Chondrocyte (in vitro differentiated cells): ENCODE measurements around the gene AKAP12. TPM values are rescaled to one million over a fixed set of nuclear protein-coding genes. Genes with fewer than 3 reads are reported as not detected.

Experiments used
- DNase-seq: peaks from one replicate; pipeline ENCODE4 v3.0.0; 2021; ENCODE audit warnings: mixed read lengths, low spot score
- H3K27ac Mint-ChIP-seq: one replicate; pipeline ENCODE4 v1.8.0; 2021; ENCODE audit warnings: mild to moderate bottlenecking, moderate library complexity, mixed read lengths; ENCODE audit not compliant: unreplicated experiment
- H3K27me3 Mint-ChIP-seq: 2 replicates; pipeline ENCODE4 v1.8.0; 2021; ENCODE audit warnings: low read depth, mixed read lengths
- H3K36me3 Mint-ChIP-seq: 2 replicates; pipeline ENCODE4 v1.8.0; 2021; ENCODE audit warnings: low read depth, mixed read lengths
- H3K4me1 Mint-ChIP-seq: 2 replicates; pipeline ENCODE4 v1.8.0; 2021; ENCODE audit warnings: low read depth, mild to moderate bottlenecking, mixed read lengths
- H3K4me3 Mint-ChIP-seq: one replicate; pipeline ENCODE4 v1.8.0; 2021; ENCODE audit warnings: mild to moderate bottlenecking, moderate library complexity, mixed read lengths; ENCODE audit not compliant: unreplicated experiment
- H3K9me3 Mint-ChIP-seq: 2 replicates; pipeline ENCODE4 v1.8.0; 2021; ENCODE audit warnings: low read depth, mixed read lengths
- total RNA-seq: library from RNA; stranded (reverse); gene quantifications from 3 replicates; pipeline ENCODE4 v1.2.1, GENCODE V29; 2021
- TF ChIP-seq, protein P1 (sequence below): fragments of 200-600 bp; sonication (generic); IDR thresholded peaks from 2 replicates; pipeline ENCODE4 v1.5.0; 2021; ENCODE audit warnings: antibody characterized with exemption, mild to moderate bottlenecking, moderate library complexity

AKAP12 gene
- total RNA-seq, 1 donor from 2014 or later: 176 TPM

GRCh38 chr6:151374036-151374683, 134.4 kb downstream of the AKAP12 start:
- no peak for DNase-seq
- H3K27me3 Mint-ChIP-seq: no peaks in the 10 kb centered on the region
- peaks cover 3% of the 10 kb centered on the region for H3K9me3 Mint-ChIP-seq
- TF ChIP-seq, protein P1, sequence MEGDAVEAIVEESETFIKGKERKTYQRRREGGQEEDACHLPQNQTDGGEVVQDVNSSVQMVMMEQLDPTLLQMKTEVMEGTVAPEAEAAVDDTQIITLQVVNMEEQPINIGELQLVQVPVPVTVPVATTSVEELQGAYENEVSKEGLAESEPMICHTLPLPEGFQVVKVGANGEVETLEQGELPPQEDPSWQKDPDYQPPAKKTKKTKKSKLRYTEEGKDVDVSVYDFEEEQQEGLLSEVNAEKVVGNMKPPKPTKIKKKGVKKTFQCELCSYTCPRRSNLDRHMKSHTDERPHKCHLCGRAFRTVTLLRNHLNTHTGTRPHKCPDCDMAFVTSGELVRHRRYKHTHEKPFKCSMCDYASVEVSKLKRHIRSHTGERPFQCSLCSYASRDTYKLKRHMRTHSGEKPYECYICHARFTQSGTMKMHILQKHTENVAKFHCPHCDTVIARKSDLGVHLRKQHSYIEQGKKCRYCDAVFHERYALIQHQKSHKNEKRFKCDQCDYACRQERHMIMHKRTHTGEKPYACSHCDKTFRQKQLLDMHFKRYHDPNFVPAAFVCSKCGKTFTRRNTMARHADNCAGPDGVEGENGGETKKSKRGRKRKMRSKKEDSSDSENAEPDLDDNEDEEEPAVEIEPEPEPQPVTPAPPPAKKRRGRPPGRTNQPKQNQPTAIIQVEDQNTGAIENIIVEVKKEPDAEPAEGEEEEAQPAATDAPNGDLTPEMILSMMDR: no peak
- peak overlapping the region; percentile 37 for H3K4me3 Mint-ChIP-seq
- peaks cover 47% of the 10 kb centered on the region for H3K4me1 Mint-ChIP-seq
- H3K27ac Mint-ChIP-seq: peak overlapping the region; percentile 72
- peaks cover 8% of the 10 kb centered on the region for H3K36me3 Mint-ChIP-seq

DNA sequence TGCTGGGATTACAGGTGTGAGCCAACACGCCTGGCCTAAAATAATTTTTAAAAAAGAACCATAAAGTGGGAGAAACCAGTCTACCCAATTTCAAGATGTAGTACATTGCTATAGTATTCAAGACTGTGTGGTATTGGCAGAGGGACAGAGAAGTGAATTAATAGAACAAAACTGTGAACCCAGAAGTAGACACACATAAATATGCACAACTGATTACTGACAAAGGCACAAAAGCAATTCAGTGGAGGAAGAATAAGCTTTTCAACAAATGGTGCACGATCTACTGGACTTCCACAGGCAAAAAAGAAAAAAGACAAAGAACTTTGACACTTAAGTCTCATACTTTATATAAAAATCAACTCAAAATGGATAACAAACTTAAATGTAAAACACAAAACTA, 136.1 kb downstream of the AKAP12 start:
- Mint-ChIP-seq H3K4me3 (no peak overlapping the region), H3K4me1 (peaks cover 57% of the 10 kb centered on the region), H3K9me3 (peaks cover 3% of the 10 kb centered on the region), H3K36me3 (peaks cover 8% of the 10 kb centered on the region), H3K27ac (no peak overlapping the region), H3K27me3 (no peaks in the 10 kb centered on the region)
- no peak for DNase-seq
- TF ChIP-seq, protein P1: no peak

DNA sequence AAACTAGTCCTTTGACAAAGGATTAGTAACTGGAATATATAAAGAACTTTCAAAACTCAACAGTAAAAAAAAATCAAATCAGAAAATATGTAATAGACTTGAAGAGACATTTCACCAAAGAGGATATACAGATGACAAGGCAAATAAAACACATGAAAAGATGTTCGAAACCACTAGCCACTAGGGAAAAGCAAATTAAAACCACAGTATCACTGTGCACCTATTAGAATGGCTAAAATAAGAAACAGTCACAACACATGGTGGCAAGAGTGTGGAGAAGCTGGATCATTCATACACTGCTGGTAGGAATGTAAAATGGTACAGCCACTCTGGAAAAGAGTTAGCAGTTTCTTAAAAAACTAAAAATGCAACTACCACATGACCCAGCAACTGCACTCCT, 136.7 kb downstream of the AKAP12 start:
- no peaks in the 10 kb centered on the region for H3K27me3 Mint-ChIP-seq
- no peak for DNase-seq
- H3K27ac Mint-ChIP-seq: peak overlapping the region; percentile 74
- peaks cover 4% of the 10 kb centered on the region for H3K36me3 Mint-ChIP-seq
- H3K4me1 Mint-ChIP-seq: peaks cover 59% of the 10 kb centered on the region
- peaks cover 3% of the 10 kb centered on the region for H3K9me3 Mint-ChIP-seq
- TF ChIP-seq, protein P1: peak; percentile 31
- H3K4me3 Mint-ChIP-seq: no peak overlapping the region

DNA sequence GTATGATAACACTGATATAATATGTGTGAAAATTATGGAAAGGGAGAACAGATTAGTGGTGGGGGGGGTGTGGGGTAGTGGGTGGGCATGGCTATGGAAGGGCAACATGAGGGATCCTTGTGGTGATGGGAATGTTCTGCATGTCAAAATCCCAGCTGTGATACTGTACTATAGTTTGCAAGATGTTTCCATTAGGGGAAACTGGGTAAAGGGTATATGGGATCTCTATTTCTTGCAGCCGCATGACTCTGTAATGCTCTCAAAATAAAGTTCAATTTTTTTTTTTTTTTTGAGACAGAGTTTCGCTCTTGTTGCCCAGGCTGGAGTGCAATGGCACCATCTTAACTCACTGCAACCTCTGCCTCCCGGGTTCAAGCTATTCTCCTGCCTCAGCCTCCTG, 137.3 kb downstream of the AKAP12 start:
- H3K27me3 Mint-ChIP-seq: no peaks in the 10 kb centered on the region
- TF ChIP-seq, protein P1: no peak
- H3K4me1 Mint-ChIP-seq: peaks cover 57% of the 10 kb centered on the region
- H3K27ac Mint-ChIP-seq: no peak overlapping the region
- DNase-seq: no peak
- peaks cover 4% of the 10 kb centered on the region for H3K36me3 Mint-ChIP-seq
- H3K9me3 Mint-ChIP-seq: peaks cover 3% of the 10 kb centered on the region
- no peak overlapping the region for H3K4me3 Mint-ChIP-seq

DNA sequence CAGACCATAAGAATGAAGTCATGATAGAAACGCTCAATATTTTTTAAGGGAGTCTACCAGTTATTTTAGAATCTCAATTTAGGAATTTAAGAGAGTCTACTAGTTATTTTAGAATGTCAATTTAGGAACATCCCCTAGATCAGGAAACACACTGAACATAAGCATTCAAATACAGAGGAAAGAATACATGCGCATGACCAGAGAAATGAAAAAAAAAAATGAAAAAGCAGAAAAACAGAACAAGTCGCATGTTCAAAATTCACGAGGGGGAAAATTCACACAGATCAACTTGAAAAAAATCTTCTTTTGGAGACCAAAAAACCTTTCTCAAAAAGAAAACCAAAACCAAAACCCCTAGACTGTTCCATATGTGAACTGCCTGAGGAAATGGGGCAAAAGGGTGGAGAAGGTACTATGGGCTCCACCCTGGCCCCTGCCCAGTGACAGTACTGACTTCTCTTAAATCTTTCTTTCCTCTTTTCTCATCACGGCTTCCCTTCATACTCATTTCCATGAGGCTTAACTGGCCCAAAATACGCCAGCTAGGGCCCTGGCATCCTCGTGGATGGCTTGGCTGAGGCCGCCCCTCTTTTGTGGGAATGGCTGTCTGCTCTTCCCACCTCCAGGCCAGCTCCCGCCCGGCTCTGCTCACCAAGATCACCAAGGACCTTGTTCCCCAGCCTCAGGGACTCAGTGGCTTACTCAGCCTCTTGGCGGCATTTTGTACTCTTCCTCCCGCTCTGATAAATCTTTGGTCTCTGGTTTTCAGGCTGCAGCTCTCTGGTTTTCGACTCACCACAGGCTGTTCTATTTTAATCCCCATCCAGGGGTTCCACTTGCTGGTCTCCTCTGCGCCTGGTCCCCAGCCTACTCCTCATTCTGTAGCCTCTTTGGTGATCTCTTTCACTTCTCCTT, 140.4 kb downstream of the AKAP12 start:
- TF ChIP-seq, protein P1: no peak
- Mint-ChIP-seq H3K4me1 (peaks cover 35% of the 10 kb centered on the region), H3K4me3 (no peak overlapping the region), H3K27ac (no peak overlapping the region), H3K27me3 (no peaks in the 10 kb centered on the region), H3K36me3 (no peaks in the 10 kb centered on the region), H3K9me3 (peaks cover 3% of the 10 kb centered on the region)
- no peak for DNase-seq
